Mesenteric fat pad (tissue), 1 donor: Measurements from ENCODE around the gene CCDC92B. TPM values are rescaled to one million over a fixed set of nuclear protein-coding genes. Genes with fewer than 3 reads are reported as not detected.
"Not testable (repeated sequence)": the region's sequence is repeated elsewhere in the genome, so short reads cannot be mapped to it uniquely, and the experiment has no call there.

Experiments
- DNase-seq: peaks from one replicate; pipeline ENCODE4 v3.0.0-alpha.2; 2020; ENCODE audit warnings: low spot score
- long read RNA-seq: library from polyadenylated mRNA; unstranded; transcript quantifications from one replicate; pipeline ENCODE4 v2.0.0, GENCODE V29; 2020
- total RNA-seq: library from RNA; stranded (reverse); fragmentation: NEBNext Ultra II Directional; extraction: Animal tissue kit (Norgen Biotek cat#: 25700); gene quantifications from one replicate; pipeline ENCODE4 v1.2.1, GENCODE V29; 2021
- donor health status: DM: yes; HTN: yes; CAD: no.

CCDC92B gene
- 0.16 TPM for total RNA-seq
- long read RNA-seq, result 0 reads

DNA sequence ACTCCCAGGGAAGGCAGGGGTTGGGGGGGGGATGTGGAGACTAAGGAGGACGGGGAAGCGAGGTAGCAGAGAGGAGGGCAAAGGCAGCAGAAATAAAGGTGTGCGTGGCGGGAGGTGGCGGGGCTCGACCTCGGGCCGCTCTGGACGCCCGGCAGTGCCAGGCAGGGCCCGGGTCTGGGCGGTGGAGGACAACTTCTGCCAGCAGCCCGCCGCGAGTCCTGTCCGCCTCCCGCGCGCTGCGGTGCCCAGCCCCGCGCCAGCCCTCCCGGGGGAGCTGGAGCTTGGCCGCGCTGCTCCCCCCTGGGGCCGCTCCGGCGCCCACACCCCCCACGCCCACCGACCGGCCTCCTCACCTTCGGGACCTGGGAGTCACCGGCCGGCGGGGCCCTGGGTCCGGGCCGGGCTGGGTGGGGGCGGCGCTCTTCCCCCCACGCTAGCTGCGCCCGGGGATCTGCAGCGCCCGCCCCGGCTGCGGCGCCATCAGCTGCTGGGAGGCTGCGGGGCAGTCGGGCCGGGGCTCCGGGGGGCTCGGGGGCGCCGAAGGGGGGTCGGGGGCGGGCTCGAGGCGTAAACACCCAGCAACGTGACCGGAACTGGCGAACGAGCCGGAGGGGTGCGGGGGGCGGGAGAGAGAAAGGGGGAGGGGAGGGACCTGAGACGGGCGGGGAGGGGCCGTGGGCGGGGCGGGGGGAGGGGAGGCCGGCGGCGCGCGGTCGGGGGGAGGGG lies at the start of gene CCDC92B:
CCDC92B (minus strand) TSS at position 595 of the 726 bp plus-strand sequence. CDS start 14,507 bp downstream, outside the sequence.
- no peak for DNase-seq

DNA sequence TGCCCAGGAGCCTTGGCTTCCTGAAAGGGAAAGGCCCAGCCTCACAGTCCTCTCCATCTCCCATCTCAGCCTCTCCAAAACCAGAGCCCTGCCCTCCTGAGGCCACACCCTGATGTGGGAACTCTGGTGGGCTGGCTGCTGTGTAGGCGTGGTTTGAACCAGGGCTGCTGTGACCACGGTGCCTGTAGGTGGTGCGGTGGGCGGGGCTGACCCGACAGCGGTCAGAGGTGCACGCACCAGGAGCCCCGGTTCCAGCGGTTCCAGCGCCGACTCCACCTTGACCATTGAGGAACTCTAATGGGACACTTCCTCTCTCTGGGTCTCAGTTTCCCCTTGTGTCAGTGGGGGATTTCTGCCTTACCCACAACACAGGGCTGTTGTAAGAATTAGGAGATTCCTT lies 49.2 kb upstream of the CCDC92B start:
- DNase-seq, result no peak

DNA sequence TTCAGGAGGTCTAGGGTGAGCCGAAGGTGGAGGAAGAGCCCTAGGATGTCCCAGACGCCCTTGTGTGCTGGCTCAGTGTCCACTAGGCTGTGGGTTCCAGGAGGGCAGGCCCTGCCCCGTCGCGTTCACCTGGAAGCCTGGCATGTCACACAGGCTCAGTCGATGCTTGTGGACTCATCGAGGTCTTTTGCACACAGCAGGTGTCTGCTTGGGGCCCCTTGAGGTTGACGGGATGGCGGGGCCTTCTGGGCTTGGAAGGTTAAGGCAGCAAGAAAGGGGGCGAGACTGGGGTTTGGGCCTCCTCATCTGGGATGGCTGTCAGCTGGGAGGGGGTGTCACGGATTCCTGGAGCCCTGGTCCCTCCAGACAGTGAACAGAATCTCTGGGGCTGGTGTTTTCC lies 48.7 kb upstream of the CCDC92B start:
- DNase-seq, result no peak

DNA sequence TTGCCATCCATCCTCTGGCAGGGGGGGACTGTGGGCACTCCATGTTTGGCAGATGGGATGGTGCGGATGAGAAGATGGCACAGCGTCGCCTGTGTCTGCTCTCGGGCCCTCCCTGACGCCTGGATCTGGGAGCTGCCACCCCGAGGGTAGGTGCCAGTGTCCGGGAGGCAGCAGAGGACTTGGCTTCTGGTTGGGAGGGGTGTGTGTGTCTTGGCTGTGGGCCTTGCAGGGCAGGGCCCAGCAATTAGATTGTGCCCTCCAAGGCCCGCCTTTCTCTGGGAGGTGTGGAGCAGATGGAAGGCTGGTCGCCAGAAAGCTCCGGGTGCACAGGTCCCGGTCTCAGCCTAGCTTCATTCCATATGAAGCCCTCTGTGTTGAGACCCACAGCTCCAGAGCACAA lies 48.2 kb upstream of the CCDC92B start:
- DNase-seq, result no peak

DNA sequence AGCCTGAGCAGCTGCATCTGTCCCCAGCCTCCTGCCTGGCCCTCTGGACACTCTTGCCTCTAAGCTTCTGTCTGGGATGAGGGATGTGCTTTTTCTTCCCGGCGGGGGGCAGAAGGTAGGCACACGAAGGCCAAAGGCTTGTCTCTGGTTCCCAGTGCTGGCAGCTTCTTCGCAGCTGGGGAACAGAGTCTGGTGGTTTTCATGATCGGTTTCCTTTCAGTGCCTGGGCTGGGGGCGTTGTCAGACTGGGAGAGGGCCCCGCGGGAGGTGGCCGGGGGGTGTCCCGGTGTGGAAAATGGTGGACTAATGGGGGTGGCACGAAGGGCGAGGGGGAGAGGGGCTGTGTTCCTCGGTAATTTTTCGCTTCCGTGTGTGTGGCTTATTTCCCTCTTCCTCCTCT lies 47.8 kb upstream of the CCDC92B start:
- DNase-seq, result no peak

DNA sequence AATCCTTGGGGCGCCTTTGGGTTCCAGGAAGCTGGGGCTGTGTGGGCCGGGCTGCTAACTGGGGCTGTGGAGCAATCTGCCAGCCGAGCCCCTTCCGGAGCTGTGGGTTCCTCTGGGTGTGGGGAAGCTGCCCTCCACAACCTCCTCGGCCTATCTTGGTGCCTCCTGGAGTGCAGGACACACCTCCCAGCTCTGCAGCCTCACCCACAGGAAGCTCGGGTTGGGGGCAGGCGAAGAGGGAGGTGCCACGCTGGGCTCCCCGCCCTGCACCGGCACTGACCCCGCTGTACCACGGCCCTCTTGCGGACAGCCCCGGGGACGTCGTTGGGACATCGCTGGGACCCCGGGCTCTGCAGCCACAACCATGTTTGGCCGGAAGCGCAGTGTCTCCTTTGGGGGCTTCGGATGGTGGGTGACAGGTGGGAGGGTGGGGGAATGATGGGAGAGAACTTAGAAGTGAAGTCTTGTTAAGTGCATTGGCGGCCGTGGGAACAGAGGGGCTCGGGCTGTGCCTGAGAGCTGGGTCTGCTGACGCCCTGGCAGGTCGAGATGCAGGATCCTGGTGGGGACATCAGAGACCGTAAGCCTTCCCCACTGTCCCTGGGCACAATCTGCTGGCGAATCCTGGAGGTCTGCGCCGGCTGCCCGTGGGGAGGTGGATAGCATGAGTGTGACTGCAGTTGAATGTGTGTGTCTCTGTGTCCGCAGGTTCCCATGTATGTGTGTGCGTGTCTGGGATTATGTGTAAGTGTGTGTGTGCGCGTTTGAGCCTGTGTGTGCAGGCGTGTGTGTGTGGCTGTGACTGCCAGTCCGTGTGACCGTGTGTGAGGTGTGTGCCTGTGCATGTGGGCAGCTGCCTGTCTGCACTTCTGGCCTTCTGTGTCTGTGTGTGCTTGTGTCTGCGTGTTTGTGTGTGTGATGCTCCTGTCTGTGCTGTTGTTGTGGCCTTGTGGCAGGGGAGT lies 47.0 kb upstream of the CCDC92B start, which contains the start of gene RAP1GAP2:
RAP1GAP2 (plus strand) TSS at position 275 of the 962 bp plus-strand sequence; CDS start at position 365, 90 bp downstream.
- DNase-seq, result no peak

DNA sequence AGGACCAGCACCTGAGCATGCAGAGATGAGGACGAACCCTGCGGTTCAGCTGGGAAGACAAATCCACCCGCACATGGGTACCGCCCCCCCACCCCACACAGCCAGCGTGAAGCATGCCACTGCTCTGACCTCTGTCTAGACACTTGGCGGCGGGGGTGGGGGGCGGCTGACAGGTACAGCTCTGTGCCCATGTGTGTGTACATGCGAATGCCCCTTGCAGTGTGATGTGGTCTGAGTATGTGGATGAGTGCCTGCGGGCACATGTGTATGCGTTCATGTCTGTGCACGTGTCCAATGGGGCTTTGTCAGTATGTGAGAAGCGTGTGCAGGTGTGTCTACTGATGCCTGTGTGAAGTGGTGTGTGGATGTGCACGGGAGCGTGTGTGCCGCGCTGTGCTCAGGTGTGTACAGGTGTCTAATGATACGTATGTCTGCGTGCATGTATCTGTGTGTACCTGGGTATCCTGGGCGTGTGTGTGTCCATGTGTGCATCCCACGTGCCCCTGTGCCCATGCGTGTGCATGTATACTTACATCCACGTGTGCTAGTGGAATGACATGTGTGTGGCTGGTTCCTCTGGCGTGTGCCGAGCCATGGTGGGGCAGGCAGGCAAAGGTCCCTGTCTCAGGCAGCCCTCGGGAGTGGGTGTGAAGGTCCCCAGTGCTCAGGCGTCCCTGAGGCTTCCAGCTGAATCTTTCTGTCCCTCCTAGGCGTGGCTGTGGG lies 46.1 kb upstream of the CCDC92B start:
- no peak for DNase-seq

DNA sequence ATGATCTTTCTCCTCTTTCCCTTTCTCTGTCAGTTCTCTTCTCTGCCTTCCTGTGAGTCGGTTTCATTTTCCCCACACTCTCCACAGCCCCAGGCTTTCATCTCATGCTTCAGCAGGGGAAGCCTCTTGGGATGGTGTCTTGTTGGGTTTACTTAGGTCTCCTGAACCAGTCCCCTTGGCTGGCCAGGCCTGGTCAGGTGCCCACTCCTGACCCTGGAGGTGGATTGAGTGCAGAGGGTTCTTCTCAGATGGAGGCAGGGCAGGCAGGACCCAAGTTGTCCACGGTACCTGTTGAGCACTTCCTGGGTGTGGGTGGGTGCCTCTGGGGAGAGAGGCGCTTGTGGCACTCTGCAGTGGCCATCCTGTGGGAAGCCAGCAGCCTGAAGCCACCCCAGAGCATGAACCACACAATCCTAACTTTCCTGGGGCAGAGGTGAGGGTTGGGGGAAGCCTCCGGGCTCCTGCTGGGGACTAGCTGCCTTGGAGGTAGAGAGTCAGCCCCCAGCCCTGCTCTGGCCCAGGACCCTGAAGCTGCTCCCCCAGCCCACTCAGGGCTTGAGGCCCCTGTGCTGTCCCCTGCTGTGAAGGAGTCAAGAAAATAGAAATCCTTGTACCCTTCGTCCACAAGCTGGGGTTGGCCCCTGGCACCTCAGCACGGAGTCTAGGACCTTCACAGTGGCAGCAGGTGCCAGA lies 44.8 kb upstream of the CCDC92B start:
- DNase-seq, result no peak

DNA sequence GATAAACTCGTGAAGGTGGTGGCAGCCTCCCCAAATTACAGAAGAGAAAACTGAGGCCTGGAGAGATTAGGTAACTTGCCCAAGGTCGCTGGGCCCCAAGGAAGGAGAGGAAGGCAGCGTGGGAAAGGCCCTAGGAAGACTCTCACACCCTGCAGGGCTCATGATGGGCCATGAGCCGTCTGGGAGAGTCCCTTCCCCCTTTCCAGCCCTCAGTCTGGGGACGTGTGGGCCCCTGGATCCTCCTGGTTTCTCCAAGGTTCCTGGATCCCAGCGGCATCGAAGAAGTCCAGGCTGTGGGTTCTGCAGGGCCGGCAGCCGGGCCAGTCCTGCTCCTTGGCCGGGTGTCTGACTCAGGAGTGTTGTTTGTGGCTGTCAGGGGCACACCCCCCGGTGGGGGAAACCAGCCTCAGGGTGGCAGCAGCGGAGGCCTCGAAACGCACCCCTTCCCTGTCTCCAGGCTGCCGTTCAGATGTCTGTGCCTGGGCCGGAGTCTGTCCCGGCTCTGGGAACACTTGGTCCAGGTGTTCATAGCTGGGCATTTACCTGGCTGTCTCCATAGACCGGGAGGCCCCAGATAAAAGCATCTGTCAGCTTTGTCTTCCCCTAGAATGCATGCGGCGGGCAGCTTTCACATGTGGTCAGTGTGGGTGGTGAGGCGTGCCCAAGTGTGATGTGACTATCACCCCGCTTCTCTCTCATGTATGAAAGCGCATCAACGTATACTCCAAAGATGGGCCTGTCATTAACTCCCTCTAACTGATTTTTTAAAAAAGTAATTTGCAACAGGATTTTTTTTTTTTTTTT lies 43.1 kb upstream of the CCDC92B start:
- no peak for DNase-seq

DNA sequence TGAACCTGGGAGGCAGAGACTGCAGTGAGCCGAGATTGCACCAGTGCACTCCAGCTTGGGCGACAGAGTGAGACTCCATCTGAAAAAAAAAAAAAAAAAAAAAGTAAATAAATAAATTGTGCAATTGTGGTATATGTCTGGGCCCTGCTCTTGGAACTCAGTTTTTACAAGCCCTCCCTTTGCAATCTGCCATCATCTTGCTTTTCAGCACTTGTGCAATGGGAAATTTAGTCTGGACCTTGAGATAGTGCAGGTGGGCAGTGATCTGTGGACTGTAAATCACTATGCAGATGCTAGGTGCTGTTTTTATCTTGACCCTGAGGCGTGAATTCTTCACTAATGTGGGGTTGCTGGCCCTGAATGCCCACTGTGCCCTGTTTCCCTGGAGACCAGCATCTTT lies 40.2 kb upstream of the CCDC92B start:
- DNase-seq, result no peak

DNA sequence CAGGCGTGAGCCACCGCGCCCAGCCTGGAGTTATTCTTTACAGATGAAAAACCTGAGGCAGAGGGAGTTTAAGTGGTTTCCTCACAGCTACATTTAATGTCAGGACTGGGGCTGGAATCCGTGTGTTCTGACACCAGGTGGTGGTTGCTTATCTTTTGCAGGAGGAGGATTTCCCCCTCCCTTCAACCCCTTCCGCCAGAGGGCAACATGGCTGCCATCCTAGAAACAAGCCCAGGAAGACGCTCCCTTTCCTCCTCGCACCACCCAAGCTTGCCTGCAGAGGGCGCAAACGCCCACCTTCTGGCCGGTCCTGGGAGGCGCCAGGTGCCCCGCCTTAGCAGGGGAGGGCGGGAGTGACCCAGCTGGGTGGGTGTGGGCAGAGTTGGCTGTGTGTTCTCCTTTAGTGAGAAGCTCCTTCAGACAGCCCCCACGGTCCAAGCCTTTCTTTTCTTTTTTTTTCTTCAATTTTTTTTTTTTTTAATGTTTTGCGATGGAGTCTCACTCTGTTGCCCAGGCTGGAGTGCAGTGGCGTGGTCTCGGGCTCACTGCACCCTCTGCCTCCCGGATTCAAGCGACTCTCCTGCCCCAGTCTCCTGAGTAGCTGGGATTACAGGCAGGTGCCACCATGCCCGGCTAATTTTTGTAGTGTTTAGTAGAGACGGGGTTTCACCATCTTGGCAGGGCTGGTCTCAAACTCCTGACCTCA lies 36.9 kb upstream of the CCDC92B start:
- DNase-seq, result no peak

DNA sequence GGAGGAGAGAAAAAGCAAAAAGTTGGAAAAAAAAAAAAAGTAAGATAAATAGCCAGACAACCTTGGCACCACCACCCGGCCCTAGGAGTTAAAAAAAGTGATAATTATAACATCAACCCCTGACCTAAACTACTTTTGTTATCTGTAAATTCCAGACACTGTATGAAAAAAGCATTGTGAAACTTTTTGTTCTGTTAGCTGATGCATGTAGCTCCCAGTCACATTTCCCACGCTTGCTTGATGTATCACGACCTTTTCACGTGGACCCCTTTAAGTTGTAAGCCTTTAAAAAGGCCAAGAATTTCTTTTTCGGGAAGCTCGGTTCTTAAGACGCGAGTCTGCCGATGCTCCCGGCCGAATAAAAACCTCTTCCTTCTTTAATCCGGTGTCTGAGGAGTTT lies 35.9 kb upstream of the CCDC92B start:
- DNase-seq, result not testable (repeated sequence)

DNA sequence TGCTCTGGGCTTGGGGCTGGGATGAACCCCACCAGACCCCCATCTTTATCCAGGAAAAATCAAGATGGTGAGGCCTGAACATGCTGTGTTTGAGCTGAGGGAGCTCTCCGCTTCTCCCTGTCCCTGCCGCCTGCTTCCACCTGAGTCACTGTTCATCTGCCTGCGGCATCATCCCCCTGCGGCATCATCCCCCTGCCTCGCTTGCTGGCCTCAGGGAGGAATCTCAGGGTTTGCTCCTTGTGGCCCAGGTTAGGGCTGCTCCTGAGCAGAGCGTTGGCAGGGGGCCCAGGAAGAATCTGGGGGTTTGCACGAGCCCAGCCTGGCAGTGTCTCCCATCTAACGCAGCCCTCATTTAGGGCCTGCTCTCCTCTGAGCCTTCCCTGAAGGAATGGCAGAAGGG lies 35.4 kb upstream of the CCDC92B start:
- no peak for DNase-seq

DNA sequence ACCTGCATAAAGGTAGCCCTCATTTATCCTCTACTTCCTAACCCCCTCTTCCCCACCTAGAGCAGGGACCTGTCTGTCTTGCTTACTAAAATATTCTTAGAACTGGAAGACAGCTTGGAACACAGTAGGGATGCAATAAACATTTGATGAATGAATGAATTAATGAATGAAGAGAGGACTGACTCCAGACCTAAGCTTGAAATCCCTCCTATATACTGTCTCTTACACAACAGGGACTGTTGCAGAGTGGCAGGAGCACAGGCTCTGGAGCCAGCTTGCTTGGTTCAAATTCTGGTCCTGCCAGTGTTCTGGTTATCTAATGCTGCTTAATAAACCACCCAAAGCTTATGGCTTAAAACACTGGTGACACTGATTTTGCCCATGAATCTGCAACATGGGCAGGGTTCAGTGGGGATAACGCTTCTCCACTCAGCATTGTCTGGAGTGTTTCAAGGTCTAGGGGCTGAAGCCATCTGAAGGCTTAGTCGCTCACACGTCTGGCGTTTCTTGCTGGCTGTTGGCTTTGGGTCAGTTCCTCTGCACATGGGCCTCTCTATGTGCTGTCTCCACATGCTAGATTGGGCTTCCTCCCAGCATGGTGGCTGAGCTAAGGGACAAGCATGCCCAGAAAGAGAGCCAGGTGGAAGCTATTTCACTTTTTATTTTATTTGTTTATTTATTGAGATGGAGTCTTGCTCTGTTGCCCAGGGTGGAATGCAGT lies 34.0 kb upstream of the CCDC92B start:
- DNase-seq, result no peak

DNA sequence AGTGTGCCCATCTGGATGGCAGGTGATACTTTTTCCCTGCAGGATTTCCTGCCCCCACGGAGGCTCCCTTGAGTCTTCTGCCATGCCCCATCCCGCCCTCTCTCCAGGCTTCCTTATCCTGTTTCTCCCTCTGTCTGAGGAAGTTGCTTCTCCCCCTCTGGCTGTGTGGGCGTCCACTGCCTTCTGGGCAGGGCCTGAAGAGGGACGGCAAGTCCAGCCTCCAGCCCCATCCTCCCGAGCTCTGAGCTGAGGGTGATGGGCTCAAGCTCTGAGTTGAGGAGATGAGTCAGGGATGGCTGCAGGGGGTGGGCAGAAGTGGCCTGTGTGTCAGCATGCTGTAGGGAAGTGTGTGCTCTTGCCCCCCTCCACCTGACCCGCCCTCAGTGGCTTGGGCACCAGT lies 32.6 kb upstream of the CCDC92B start:
- no peak for DNase-seq

DNA sequence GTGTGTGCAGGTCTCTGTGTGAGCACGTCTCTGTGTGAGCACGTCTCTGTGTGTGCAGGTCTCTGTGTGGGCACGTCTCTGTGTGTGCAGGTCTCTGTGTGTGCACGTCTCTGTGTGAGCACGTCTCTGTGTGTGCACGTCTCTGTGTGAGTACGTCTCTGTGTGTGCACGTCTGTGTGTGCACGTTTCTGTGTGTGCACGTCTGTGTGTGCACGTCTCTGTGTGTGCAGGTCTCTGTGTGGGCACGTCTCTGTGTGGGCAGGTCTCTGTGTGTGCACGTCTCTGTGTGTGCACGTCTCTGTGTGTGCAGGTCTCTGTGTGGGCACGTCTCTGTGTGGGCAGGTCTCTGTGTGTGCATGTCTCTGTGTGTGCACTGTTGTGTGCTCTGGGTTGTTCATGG lies 32.1 kb upstream of the CCDC92B start:
- DNase-seq, result not testable (repeated sequence)

DNA sequence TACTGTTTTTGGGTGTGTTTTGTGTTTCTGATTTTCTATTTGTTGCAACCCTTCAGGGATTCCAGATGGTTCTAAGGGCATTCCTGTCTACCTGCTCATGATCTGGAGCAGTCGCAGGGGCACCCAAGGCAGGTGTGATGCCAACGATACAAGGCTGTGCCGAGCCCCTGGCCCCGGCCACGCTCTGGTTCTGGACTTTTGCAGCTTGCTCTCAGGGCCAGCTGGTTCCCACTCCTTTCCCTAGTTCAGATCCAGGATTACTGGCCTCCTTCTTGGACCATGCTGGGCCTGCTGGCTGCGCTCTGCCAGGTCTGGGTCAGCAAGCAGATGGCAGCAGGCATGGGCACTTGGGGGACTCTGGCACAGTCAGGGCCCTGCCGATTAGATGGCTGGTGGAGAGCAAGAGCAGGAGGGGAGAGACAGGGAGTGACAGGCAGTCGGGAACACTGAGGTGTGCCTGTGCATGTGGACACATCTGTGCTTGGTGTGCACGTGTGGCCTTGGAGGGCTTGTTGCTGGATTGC lies 31.5 kb upstream of the CCDC92B start:
- no peak for DNase-seq

DNA sequence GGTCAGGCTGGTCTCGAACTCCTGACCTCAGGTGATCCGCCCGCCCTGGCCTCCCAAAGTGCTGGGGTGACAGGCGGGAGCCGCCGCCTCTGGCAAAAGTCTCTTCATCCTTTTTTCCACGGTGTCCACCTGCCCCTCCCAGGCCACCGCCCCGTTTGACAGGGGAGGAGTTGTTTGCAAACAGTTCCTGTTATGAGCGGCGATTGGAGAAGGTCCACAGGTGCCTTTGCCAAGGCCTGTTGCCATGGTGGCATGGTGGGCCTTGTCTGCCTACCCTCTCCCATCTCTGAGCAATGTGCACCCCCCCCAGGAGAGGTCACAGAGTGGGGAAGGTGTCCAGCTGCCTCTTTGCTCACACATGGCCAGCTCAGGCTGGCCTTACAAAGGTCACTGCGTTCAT lies 30.8 kb upstream of the CCDC92B start:
- DNase-seq, result no peak

DNA sequence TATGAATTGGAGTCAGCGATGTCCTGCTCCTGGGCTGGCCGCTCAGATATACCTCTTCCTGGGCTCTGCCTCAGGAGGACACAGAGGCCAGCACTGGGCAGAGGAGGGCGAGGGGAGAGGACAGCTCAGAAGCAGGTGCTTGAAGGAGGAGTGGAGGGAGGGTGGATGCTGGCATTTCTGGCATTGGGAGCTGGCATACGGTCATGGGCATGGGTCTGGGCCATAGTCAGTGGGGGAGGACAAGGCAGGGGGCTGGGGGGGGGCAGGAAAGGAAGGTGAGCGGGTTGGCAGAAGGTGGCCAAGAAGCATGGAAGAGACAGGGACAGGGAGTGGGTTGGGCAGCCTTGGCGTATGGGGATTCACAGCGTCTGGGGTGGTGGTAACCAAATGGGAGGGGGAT lies 30.1 kb upstream of the CCDC92B start:
- DNase-seq, result no peak
